HepG2 (cell line): Measurements from ENCODE around the gene SLC25A47. TPM values are rescaled to one million over a fixed set of nuclear protein-coding genes. Genes with fewer than 3 reads are reported as not detected.
A peak's percentile ranks its signal among the peaks of the same experiment; 100 is the strongest.

Experiments used
- AFF4 ChIP-seq: sonication (generic); formaldehyde crosslinking; IDR thresholded peaks from 2 replicates; pipeline ENCODE4 v1.4.0; 2020; ENCODE audit warnings: missing genetic modification reagents
- AKAP8 ChIP-seq: sonication (generic); formaldehyde crosslinking; IDR thresholded peaks from 2 replicates; pipeline ENCODE4 v1.5.1; 2020; ENCODE audit warnings: mild to moderate bottlenecking, missing genetic modification reagents
- ARNT ChIP-seq: fragments of 450-650 bp; IDR thresholded peaks from 2 replicates; pipeline ENCODE4 v1.6.1; 2017
- ATRX ChIP-seq: sonication (generic); formaldehyde crosslinking; IDR thresholded peaks from 2 replicates; pipeline ENCODE4 v1.4.0; 2020; ENCODE audit warnings: missing genetic modification reagents, borderline replicate concordance
- CREM ChIP-seq, 2 experiments: sonication (generic) in 1 of 2; formaldehyde crosslinking in 1 of 2; IDR thresholded peaks; 2 replicates each; pipeline versions ENCODE4 v1.4.0 to v1.6.1; 2016 to 2020; ENCODE audit warnings: antibody characterized with exemption in 1 of 2, mild to moderate bottlenecking in 1 of 2, missing genetic modification reagents in 1 of 2
- FUBP1 ChIP-seq: sonication (generic); formaldehyde crosslinking; IDR thresholded peaks from 2 replicates; pipeline ENCODE4 v1.5.1; 2020; ENCODE audit warnings: missing genetic modification reagents, mild to moderate bottlenecking, borderline replicate concordance
- GABPA ChIP-seq, 2 experiments: IDR thresholded peaks; 2 replicates each; pipeline ENCODE4 v1.6.1; 2011 to 2016; ENCODE audit warnings: low read depth in 2 of 2, low read length in 1 of 2, missing biosample characterization in 1 of 2, missing genetic modification characterization in 1 of 2
- HMGA1 ChIP-seq: sonication (generic); formaldehyde crosslinking; conservative IDR thresholded peaks from 2 replicates; pipeline ENCODE4 v1.4.0; 2020; ENCODE audit warnings: missing genetic modification reagents
- HOXA5 ChIP-seq: sonication (generic); formaldehyde crosslinking; IDR thresholded peaks from 2 replicates; pipeline ENCODE4 v1.4.0; 2020; ENCODE audit warnings: missing genetic modification reagents
- HOXA7 ChIP-seq: sonication (generic); formaldehyde crosslinking; IDR thresholded peaks from 2 replicates; pipeline ENCODE4 v1.8.1; 2022; ENCODE audit warnings: mild to moderate bottlenecking, missing genetic modification reagents, moderate library complexity
- POLR2AphosphoS2 ChIP-seq: IDR thresholded peaks from 2 replicates; pipeline ENCODE4 v1.6.1; 2011; ENCODE audit warnings: low read depth, low read length, improper control_type of control experiment
- REXO4 ChIP-seq: sonication (generic); formaldehyde crosslinking; IDR thresholded peaks from 2 replicates; pipeline ENCODE4 v1.8.0; 2022; ENCODE audit warnings: missing genetic modification reagents, mild to moderate bottlenecking, borderline replicate concordance
- ZBTB20 ChIP-seq: sonication (generic); formaldehyde crosslinking; IDR thresholded peaks from 2 replicates; pipeline ENCODE4 v1.8.1; 2023; ENCODE audit warnings: missing genetic modification reagents, low read depth, mild to moderate bottlenecking, borderline replicate concordance
- ZBTB25 ChIP-seq: IDR thresholded peaks from 2 replicates; pipeline ENCODE4 v1.6.1; 2018; ENCODE audit warnings: missing genetic modification reagents
- ZFP36L2 ChIP-seq: sonication (generic); formaldehyde crosslinking; IDR thresholded peaks from 2 replicates; pipeline ENCODE4 v1.4.0; 2020; ENCODE audit warnings: missing genetic modification reagents
- ZMAT5 ChIP-seq: sonication (generic); formaldehyde crosslinking; IDR thresholded peaks from 2 replicates; pipeline ENCODE4 v1.5.0; 2020; ENCODE audit warnings: mild to moderate bottlenecking, low read depth, missing genetic modification reagents, borderline replicate concordance
- ZNF296 ChIP-seq: sonication (generic); formaldehyde crosslinking; conservative IDR thresholded peaks from 2 replicates; pipeline ENCODE4 v1.5.0; 2020; ENCODE audit warnings: mild to moderate bottlenecking, missing genetic modification reagents
- ZNF3 ChIP-seq: IDR thresholded peaks from 2 replicates; pipeline ENCODE4 v1.7.0; 2017; ENCODE audit warnings: inconsistent platforms
- ZNF431 ChIP-seq: sonication (generic); formaldehyde crosslinking; IDR thresholded peaks from 2 replicates; pipeline ENCODE4 v1.9.0; 2022; ENCODE audit warnings: missing genetic modification reagents, low read depth, mild to moderate bottlenecking, borderline replicate concordance
- ZNF629 ChIP-seq: sonication (generic); formaldehyde crosslinking; conservative IDR thresholded peaks from 2 replicates; pipeline ENCODE4 v1.5.0; 2020; ENCODE audit warnings: missing genetic modification reagents
- ZNF652 ChIP-seq: IDR thresholded peaks from 2 replicates; pipeline ENCODE4 v1.6.1; 2016; ENCODE audit warnings: low read depth, borderline replicate concordance
- ZNF660 ChIP-seq: sonication (generic); formaldehyde crosslinking; IDR thresholded peaks from 2 replicates; pipeline ENCODE4 v1.5.1; 2020; ENCODE audit warnings: mild to moderate bottlenecking, low read depth, missing genetic modification reagents, borderline replicate concordance
- polyA plus RNA-seq, 8 experiments: library from polyadenylated mRNA; depleted of rRNA in 3 of 8; stranded (reverse) in 7 of 8; unstranded in 1 of 8; fragments of >200 nt; fragmentation: Illumina TruSeq in 4 of 8; extraction: Trizol in 4 of 8; gene quantifications; 2 replicates each; pipeline versions ENCODE4 v1.2.1 to v1.2.3, GENCODE V29; 2011 to 2016; ENCODE audit warnings: low read depth in 4 of 8, missing spikeins in 1 of 8, mixed read lengths in 1 of 8; ENCODE audit not compliant: insufficient read depth in 1 of 8
- total RNA-seq, 5 experiments: library from RNA; depleted of rRNA; stranded (reverse); fragments of >200 nt; fragmentation: Illumina TruSeq; extraction: Trizol; gene quantifications; 2 replicates each; pipeline ENCODE4 v1.2.3, GENCODE V29; 2016; ENCODE audit warnings: low read depth in 1 of 5

SLC25A47 gene
- total and polyA plus RNA-seq, 2 of the 13 experiments (the other 11 are each of a cell fraction or from before 2014, with no cell fraction given), result 1.0 to 1.7 TPM

- no peak; the same call in 1 of the 2 replicates for TF ChIP-seq AFF4 (CRISPR knock-in tag)
- TF ChIP-seq ZFP36L2 (CRISPR knock-in tag), result 0 out of 2 replicates have a peak, but pooled peaks have one; percentile 40
- no peak for TF ChIP-seq ZNF296
- TF ChIP-seq ZBTB25, result peak; percentile 93
- TF ChIP-seq ZNF431 (CRISPR knock-in tag), result no peak
- peak; percentile 60; the same call in 1 of the 2 replicates for TF ChIP-seq ZBTB20 (CRISPR knock-in tag)
- TF ChIP-seq ZNF652 (CRISPR knock-in tag), result no peak
- TF ChIP-seq HOXA5 (CRISPR knock-in tag), result no peak
- TF ChIP-seq POLR2AphosphoS2, result no peak
- TF ChIP-seq HMGA1 (CRISPR knock-in tag), result no peak
- TF ChIP-seq HOXA7 (CRISPR knock-in tag), result no peak
- 0 out of 2 replicates have a peak, but pooled peaks have one; percentile 29 for TF ChIP-seq AKAP8
- TF ChIP-seq GABPA (IDR thresholded peaks at IDR 0.05; ENCODE audit: low read depth, low read length), result peak; percentile 95
- peak; percentile 93 for TF ChIP-seq GABPA (CRISPR knock-in tag; IDR thresholded peaks at IDR 0.05; ENCODE audit: low read depth)
- no peak for TF ChIP-seq ARNT
- peak; percentile 69; the same call in 1 of the 2 replicates for TF ChIP-seq CREM (IDR thresholded peaks at IDR 0.05)
- TF ChIP-seq CREM (CRISPR knock-in tag; IDR thresholded peaks at IDR 0.05), result peak; percentile 48; the same call in 1 of the 2 replicates
- no peak; the same call in 1 of the 2 replicates for TF ChIP-seq ZNF3
- no peak for TF ChIP-seq FUBP1 (CRISPR knock-in tag)
- TF ChIP-seq ATRX (CRISPR knock-in tag), result no peak
- TF ChIP-seq REXO4, result no peak
- TF ChIP-seq ZNF660 (CRISPR knock-in tag), result no peak
- TF ChIP-seq ZNF629 (CRISPR knock-in tag), result no peak; the same call in 1 of the 2 replicates
- TF ChIP-seq ZMAT5, result no peak
Observed at GRCh38 chr14:100375963-100376735, 53.0 kb downstream of the SLC25A47 start, which contains the start of gene WDR25 (continued).
